Naive thymus-derived CD8-positive, alpha-beta T cell (primary cell): Measurements from ENCODE around the gene GMPR. TPM values are rescaled to one million over a fixed set of nuclear protein-coding genes. Genes with fewer than 3 reads are reported as not detected.

ENCODE experiments used
- ATAC-seq, 2 donors: fragments of 150-1000 bp; cut with Tn5 transposase in 1 of 2; sonication (Bioruptor Pico), chemical (Tn5 transposase) in 1 of 2; 1 replicate in 1 of 2; 2 replicates in 1 of 2; pipeline ENCODE4 v1.10.0; 2021; ENCODE audit warnings: mild to moderate bottlenecking in 2 of 2, moderate library complexity in 2 of 2
- POLR2A ChIA-PET: fragments of 350-600 bp; sonication (Branson Sonifier 250); formaldehyde crosslinking; loops from one replicate; lab custom pipeline; 2021; ENCODE audit warnings: antibody characterized with exemption; lab: Charles Lee
- DNase-seq, 10 donors: peaks; one replicate each; pipeline versions ENCODE4 v3.0.0 to v3.0.0-alpha.2; 2020 to 2022
- H3K27ac Mint-ChIP-seq, 10 donors: one replicate each; pipeline ENCODE4 v1.8.0; 2020 to 2022; ENCODE audit warnings: mild to moderate bottlenecking in 10 of 10, mixed read lengths in 10 of 10, moderate library complexity in 4 of 10, inconsistent platforms in 1 of 10
- H3K27me3 Mint-ChIP-seq, 5 donors: one replicate each; pipeline ENCODE4 v1.8.0; 2021 to 2022; ENCODE audit warnings: mixed read lengths in 5 of 5
- H3K36me3 Mint-ChIP-seq, 3 donors: one replicate each; pipeline ENCODE4 v1.8.0; 2020 to 2022; ENCODE audit warnings: mixed read lengths in 3 of 3, mild to moderate bottlenecking in 2 of 3, inconsistent platforms in 1 of 3
- H3K4me1 Mint-ChIP-seq, 4 donors: one replicate each; pipeline ENCODE4 v1.8.0; 2021 to 2022; ENCODE audit warnings: mixed read lengths in 4 of 4
- H3K4me3 Mint-ChIP-seq, 10 donors: one replicate each; pipeline ENCODE4 v1.8.0; 2020 to 2022; ENCODE audit warnings: mild to moderate bottlenecking in 10 of 10, mixed read lengths in 10 of 10, moderate library complexity in 6 of 10, inconsistent platforms in 1 of 10
- H3K9me3 Mint-ChIP-seq, 9 donors: one replicate each; pipeline ENCODE4 v1.8.0; 2020 to 2022; ENCODE audit warnings: mixed read lengths in 9 of 9, mild to moderate bottlenecking in 3 of 9, inconsistent platforms in 1 of 9, moderate library complexity in 1 of 9
- polyA plus RNA-seq, 3 donors: library from polyadenylated mRNA; unstranded; fragments of 300-500 nt; fragmentation: Illumina TruSeq; gene quantifications; one replicate each; pipeline ENCODE4 v1.2.3, GENCODE V29; 2021
- total RNA-seq, 8 experiments: library from RNA in 2 of 8; stranded (reverse) in 2 of 8; gene quantifications; one replicate each; pipeline ENCODE4 v1.2.3 and lab custom pipeline; 2021 to 2026

GMPR gene
- total and polyA plus RNA-seq, 5 experiments from 2014 or later, result 0.71 to 2.6 (median 0.97) TPM

GRCh38 chr6:16286151-16286522, 47.8 kb downstream of the GMPR start:
- Mint-ChIP-seq H3K27ac (no peak overlapping the region), H3K36me3 (no peaks in the 10 kb centered on the region), H3K4me3 (no peak overlapping the region), H3K27me3 (no peaks in the 10 kb centered on the region), H3K9me3 (no peaks in the 10 kb centered on the region), H3K4me1 (peaks cover 0 to 1% (median 0%) of the 10 kb centered on the region in 4 donors)
- no peak for DNase-seq
- no peak for ATAC-seq
- POLR2A ChIA-PET, result no interaction called here

GRCh38 chr6:16288163-16288562, 49.8 kb downstream of the GMPR start:
- DNase-seq, result no peak
- no peak for ATAC-seq

GRCh38 chr6:16291739-16292138, 53.4 kb downstream of the GMPR start:
- no peaks in the 10 kb centered on the region for H3K4me1 Mint-ChIP-seq
- no peaks in the 10 kb centered on the region for H3K9me3 Mint-ChIP-seq
- no peaks in the 10 kb centered on the region for H3K36me3 Mint-ChIP-seq
- no peaks in the 10 kb centered on the region for H3K27me3 Mint-ChIP-seq
- no peak for ATAC-seq
- POLR2A ChIA-PET, result no interaction called here
- no peak for DNase-seq
- no peak overlapping the region for H3K4me3 Mint-ChIP-seq
- no peak overlapping the region for H3K27ac Mint-ChIP-seq

More at GRCh38 chr6:16288163-16288562, 49.8 kb downstream of the GMPR start:
- Mint-ChIP-seq H3K27ac (no peak overlapping the region), H3K27me3 (no peaks in the 10 kb centered on the region), H3K36me3 (no peaks in the 10 kb centered on the region), H3K4me1 (peaks cover 0 to 1% (median 0%) of the 10 kb centered on the region in 4 donors), H3K4me3 (no peak overlapping the region), H3K9me3 (no peaks in the 10 kb centered on the region)
- POLR2A ChIA-PET, result no interaction called here

- H3K27me3 Mint-ChIP-seq, result no peaks in the 10 kb centered on the region
- DNase-seq (no peak), ATAC-seq (no peak)
- POLR2A ChIA-PET, result no interaction called here
- H3K36me3 Mint-ChIP-seq, result no peaks in the 10 kb centered on the region
- H3K4me3 Mint-ChIP-seq, result no peak overlapping the region
- H3K9me3 Mint-ChIP-seq, result no peaks in the 10 kb centered on the region
- H3K27ac Mint-ChIP-seq, result no peak overlapping the region
- no peaks in the 10 kb centered on the region for H3K4me1 Mint-ChIP-seq
These were observed 54.0 kb downstream of the GMPR start for GRCh38 chr6:16292432-16292831.

GRCh38 chr6:16292942-16293341, 54.6 kb downstream of the GMPR start:
- POLR2A ChIA-PET, result no interaction called here
- Mint-ChIP-seq H3K4me3 (no peak overlapping the region), H3K4me1 (no peaks in the 10 kb centered on the region), H3K9me3 (no peaks in the 10 kb centered on the region), H3K36me3 (no peaks in the 10 kb centered on the region), H3K27ac (no peak overlapping the region), H3K27me3 (no peaks in the 10 kb centered on the region)
- ATAC-seq, result no peak
- no peak for DNase-seq

GRCh38 chr6:16294371-16294770, 56.0 kb downstream of the GMPR start:
- Mint-ChIP-seq H3K4me3 (no peak overlapping the region), H3K36me3 (no peaks in the 10 kb centered on the region), H3K4me1 (no peaks in the 10 kb centered on the region), H3K9me3 (no peaks in the 10 kb centered on the region), H3K27ac (peak overlapping the region in 1 of 10 donors; percentile 69), H3K27me3 (no peaks in the 10 kb centered on the region)
- ATAC-seq (no peak), DNase-seq (no peak)
- POLR2A ChIA-PET, result no interaction called here

- Mint-ChIP-seq H3K9me3 (no peaks in the 10 kb centered on the region), H3K36me3 (peaks cover 0 to 2% (median 0%) of the 10 kb centered on the region in 3 donors), H3K4me3 (no peak overlapping the region), H3K27ac (peak overlapping the region in 1 of 10 donors; percentile 31), H3K27me3 (no peaks in the 10 kb centered on the region), H3K4me1 (no peaks in the 10 kb centered on the region)
- ATAC-seq (no peak), DNase-seq (no peak)
- POLR2A ChIA-PET, result no interaction called here
These were observed 56.7 kb downstream of the GMPR start for GRCh38 chr6:16295060-16295459.

- POLR2A ChIA-PET, result no interaction called here
- H3K4me1 Mint-ChIP-seq, result no peaks in the 10 kb centered on the region
- no peaks in the 10 kb centered on the region for H3K9me3 Mint-ChIP-seq
- no peak overlapping the region for H3K4me3 Mint-ChIP-seq
- no peaks in the 10 kb centered on the region for H3K27me3 Mint-ChIP-seq
- ATAC-seq (no peak), DNase-seq (no peak)
- peak overlapping the region in 1 of 10 donors; percentile 73 for H3K27ac Mint-ChIP-seq
- H3K36me3 Mint-ChIP-seq, result peaks cover 0 to 2% (median 0%) of the 10 kb centered on the region in 3 donors
These were observed 57.1 kb downstream of the GMPR start for GRCh38 chr6:16295471-16295870.

GRCh38 chr6:16296061-16296670, 57.8 kb downstream of the GMPR start:
- no peaks in the 10 kb centered on the region for H3K9me3 Mint-ChIP-seq
- no peak overlapping the region for H3K4me3 Mint-ChIP-seq
- POLR2A ChIA-PET, result interaction anchor here (0.7 kb wide), 2 partner anchors 12 to 21 kb away, joined by 4 to 7 read pairs; no protein-coding TSS in a partner anchor

GRCh38 chr6:16299861-16300260, 61.5 kb downstream of the GMPR start:
- POLR2A ChIA-PET, result no interaction called here
- Mint-ChIP-seq H3K27me3 (no peaks in the 10 kb centered on the region), H3K36me3 (peaks cover 0 to 25% (median 2%) of the 10 kb centered on the region in 3 donors), H3K4me3 (no peak overlapping the region), H3K4me1 (no peaks in the 10 kb centered on the region), H3K9me3 (no peaks in the 10 kb centered on the region), H3K27ac (peak overlapping the region in 1 of 10 donors; percentile 14)
- ATAC-seq, result no peak
- no peak for DNase-seq

More at GRCh38 chr6:16296061-16296670, 57.8 kb downstream of the GMPR start:
- ATAC-seq (no peak), DNase-seq (no peak)
- no peaks in the 10 kb centered on the region for H3K4me1 Mint-ChIP-seq
- peaks cover 0 to 2% (median 0%) of the 10 kb centered on the region in 3 donors for H3K36me3 Mint-ChIP-seq
- peak overlapping the region in 1 of 10 donors; percentile 66 for H3K27ac Mint-ChIP-seq
- H3K27me3 Mint-ChIP-seq, result no peaks in the 10 kb centered on the region

GRCh38 chr6:16301511-16301910, 63.1 kb downstream of the GMPR start:
- POLR2A ChIA-PET, result no interaction called here
- Mint-ChIP-seq H3K4me3 (no peak overlapping the region), H3K27ac (no peak overlapping the region), H3K36me3 (peaks cover 0 to 35% (median 2%) of the 10 kb centered on the region in 3 donors), H3K27me3 (no peaks in the 10 kb centered on the region), H3K9me3 (no peaks in the 10 kb centered on the region), H3K4me1 (no peaks in the 10 kb centered on the region)
- no peak for DNase-seq
- no peak for ATAC-seq

GRCh38 chr6:16302721-16303552, 64.5 kb downstream of the GMPR start:
- no peak for DNase-seq
- ATAC-seq, result no peak

GRCh38 chr6:16305246-16305725, 66.9 kb downstream of the GMPR start:
- ATAC-seq, result no peak
- Mint-ChIP-seq H3K27me3 (no peaks in the 10 kb centered on the region), H3K4me3 (no peak overlapping the region)

More at GRCh38 chr6:16302721-16303552, 64.5 kb downstream of the GMPR start:
- Mint-ChIP-seq H3K27ac (no peak overlapping the region), H3K9me3 (no peaks in the 10 kb centered on the region), H3K36me3 (peaks cover 0 to 37% (median 2%) of the 10 kb centered on the region in 3 donors), H3K4me3 (no peak overlapping the region), H3K4me1 (no peaks in the 10 kb centered on the region), H3K27me3 (no peaks in the 10 kb centered on the region)
- POLR2A ChIA-PET, result no interaction called here

More at GRCh38 chr6:16305246-16305725, 66.9 kb downstream of the GMPR start:
- no peaks in the 10 kb centered on the region for H3K4me1 Mint-ChIP-seq
- H3K27ac Mint-ChIP-seq, result peak overlapping the region in 1 of 10 donors; percentile 48
- POLR2A ChIA-PET, result interaction anchor here (0.7 kb wide), 1 partner anchor 458 kb away, joined by 3 read pairs; no protein-coding TSS in a partner anchor
- DNase-seq, result no peak
- H3K36me3 Mint-ChIP-seq, result peaks cover 0 to 43% (median 6%) of the 10 kb centered on the region in 3 donors
- no peaks in the 10 kb centered on the region for H3K9me3 Mint-ChIP-seq
